ENCODE results near the gene UNC5A.

Gene UNC5A

GRCh38 chr5:176832162-176832561, 21.8 kb downstream of the UNC5A start:
- Histone ChIP-seq H3K36me3 (ENCODE audit: control insufficient read depth, insufficient read depth, low read length) (no peaks in the 10 kb centered on the region), H3K27me3 (replicated peaks; ENCODE audit: control insufficient read depth, insufficient read depth, low read length) (no peaks in the 10 kb centered on the region; the same call in none of the 2 replicates), H3K4me3 (replicated peaks; ENCODE audit: low read depth, low read length) (no peak overlapping the region)
- TF ChIP-seq CTCF (IDR thresholded peaks at IDR 0.05; ENCODE audit: insufficient read depth, low read length, poor library complexity, severe bottlenecking): no peak
- no peak for DNase-seq (ENCODE audit: extremely low read depth, insufficient read length)

- TF ChIP-seq CTCF (IDR thresholded peaks at IDR 0.05; ENCODE audit: insufficient read depth, low read length, poor library complexity, severe bottlenecking): no peak
- DNase-seq (ENCODE audit: extremely low read depth, insufficient read length): no peak
- no peaks in the 10 kb centered on the region for H3K36me3 ChIP-seq (ENCODE audit: control insufficient read depth, insufficient read depth, low read length)
- H3K27me3 ChIP-seq (replicated peaks; ENCODE audit: control insufficient read depth, insufficient read depth, low read length): no peaks in the 10 kb centered on the region; the same call in none of the 2 replicates
- H3K4me3 ChIP-seq (replicated peaks; ENCODE audit: low read depth, low read length): no peak overlapping the region
These were observed 22.9 kb downstream of the UNC5A start for GRCh38 chr5:176833286-176833685.

- no peaks in the 10 kb centered on the region; the same call in none of the 2 replicates for H3K27me3 ChIP-seq (replicated peaks; ENCODE audit: control insufficient read depth, insufficient read depth, low read length)
- no peaks in the 10 kb centered on the region for H3K36me3 ChIP-seq (ENCODE audit: control insufficient read depth, insufficient read depth, low read length)
- no peak overlapping the region for H3K4me3 ChIP-seq (replicated peaks; ENCODE audit: low read depth, low read length)
- no peak for DNase-seq (ENCODE audit: extremely low read depth, insufficient read length)
- no peak for TF ChIP-seq CTCF (IDR thresholded peaks at IDR 0.05; ENCODE audit: insufficient read depth, low read length, poor library complexity, severe bottlenecking)
These were observed 25.6 kb downstream of the UNC5A start for GRCh38 chr5:176835918-176836317.

- Histone ChIP-seq H3K4me3 (replicated peaks; ENCODE audit: low read depth, low read length) (no peak overlapping the region), H3K27me3 (replicated peaks; ENCODE audit: control insufficient read depth, insufficient read depth, low read length) (peaks cover 2% of the 10 kb centered on the region), H3K36me3 (ENCODE audit: control insufficient read depth, insufficient read depth, low read length) (no peaks in the 10 kb centered on the region)
- no peak for DNase-seq (ENCODE audit: extremely low read depth, insufficient read length)
- TF ChIP-seq CTCF (IDR thresholded peaks at IDR 0.05; ENCODE audit: insufficient read depth, low read length, poor library complexity, severe bottlenecking): no peak
These were observed 26.7 kb downstream of the UNC5A start for GRCh38 chr5:176836811-176837706.

GRCh38 chr5:176837707-176838115, 27.4 kb downstream of the UNC5A start:
- no peak for TF ChIP-seq CTCF (IDR thresholded peaks at IDR 0.05; ENCODE audit: insufficient read depth, low read length, poor library complexity, severe bottlenecking)
- H3K4me3 ChIP-seq (replicated peaks; ENCODE audit: low read depth, low read length): no peak overlapping the region
- DNase-seq (ENCODE audit: extremely low read depth, insufficient read length): no peak
- H3K36me3 ChIP-seq (ENCODE audit: control insufficient read depth, insufficient read depth, low read length): no peaks in the 10 kb centered on the region
- H3K27me3 ChIP-seq (replicated peaks; ENCODE audit: control insufficient read depth, insufficient read depth, low read length): peaks cover 2% of the 10 kb centered on the region

All from GM06990 (cell line).